Upper lobe of left lung (tissue), 6 donors: Measurements from ENCODE around the gene NVL. TPM values are rescaled to one million over a fixed set of nuclear protein-coding genes. Genes with fewer than 3 reads are reported as not detected.

Source experiments
- ATAC-seq, 2 donors: fragments of 200-7000 bp; cut with Tn5 transposase; one replicate each; pipeline ENCODE4 v1.9.1; 2022; ENCODE audit warnings: mild to moderate bottlenecking in 2 of 2, moderate library complexity in 2 of 2; ENCODE audit not compliant: low FRiP score in 2 of 2
- DNase-seq, 2 donors: peaks; one replicate each; pipeline ENCODE4 v3.0.0-alpha.2; 2019 to 2020
- H3K27ac ChIP-seq, 4 donors: fragments of 200-600 bp; sonication (generic); one replicate each; pipeline ENCODE4 v1.5.1; 2016 to 2019
- H3K27me3 ChIP-seq, 4 donors: fragments of 200-600 bp; sonication (generic); one replicate each; pipeline ENCODE4 v1.5.1; 2017 to 2019
- H3K36me3 ChIP-seq, 4 donors: fragments of 200-600 bp; sonication (generic); one replicate each; pipeline ENCODE4 v1.5.1; 2016 to 2019
- H3K4me1 ChIP-seq, 4 donors: fragments of 200-600 bp; sonication (generic); one replicate each; pipeline ENCODE4 v1.5.1; 2018 to 2019
- H3K4me3 ChIP-seq, 4 donors: fragments of 200-600 bp; sonication (generic); one replicate each; pipeline ENCODE4 v1.5.1; 2017 to 2019; ENCODE audit warnings: mild to moderate bottlenecking in 2 of 4, moderate library complexity in 1 of 4
- H3K9me3 ChIP-seq, 4 donors: fragments of 200-600 bp; sonication (generic); one replicate each; pipeline ENCODE4 v1.5.1; 2018 to 2019
- EP300 ChIP-seq, 4 donors: sonication (generic); formaldehyde crosslinking; IDR thresholded peaks; one replicate each; pipeline ENCODE4 v1.5.1; 2017; ENCODE audit warnings: antibody characterized with exemption in 4 of 4, control low read depth in 2 of 4
- POLR2A ChIP-seq, 4 donors: fragments of 450-650 bp; IDR thresholded peaks; one replicate each; pipeline ENCODE4 v1.5.1; 2016 to 2017; ENCODE audit warnings: antibody characterized with exemption in 4 of 4, mild to moderate bottlenecking in 2 of 4
- POLR2AphosphoS5 ChIP-seq, 2 donors: sonication (generic); formaldehyde crosslinking; IDR thresholded peaks; one replicate each; pipeline ENCODE4 v1.5.1; 2017; ENCODE audit warnings: antibody characterized with exemption in 2 of 2
- WGBS, 2 donors: methylation state at CpG; one replicate each; pipeline ENCODE4 v1.1.5; 2017 to 2018; 5-methylcytosine and 5-hydroxymethylcytosine counted together
- total RNA-seq, 6 donors: library from RNA; depleted of rRNA in 4 of 6; stranded (reverse); fragments of >200 nt in 4 of 6; gene quantifications; one replicate each; pipeline versions ENCODE4 v1.1.0 to v1.2.1, GENCODE V29; 2016 to 2021
- TF ChIP-seq, protein P1 (sequence below), 6 experiments: fragments of 450-650 bp in 4 of 6; fragments of 200-600 bp in 2 of 6; sonication (generic) in 2 of 6; IDR thresholded peaks; one replicate each; pipeline ENCODE4 v1.5.1; 2016 to 2019; ENCODE audit warnings: antibody characterized with exemption in 6 of 6
- donor health status: DM: no; HTN: no; CAD: no; lungs with moderate emphysema.
- donor health status: DM: no; HTN: yes; CAD: no; lungs with severe emphysema.

NVL gene
- total RNA-seq, 6 donors from 2014 or later = 20.2 to 56.6 (median 34.1) TPM

DNA sequence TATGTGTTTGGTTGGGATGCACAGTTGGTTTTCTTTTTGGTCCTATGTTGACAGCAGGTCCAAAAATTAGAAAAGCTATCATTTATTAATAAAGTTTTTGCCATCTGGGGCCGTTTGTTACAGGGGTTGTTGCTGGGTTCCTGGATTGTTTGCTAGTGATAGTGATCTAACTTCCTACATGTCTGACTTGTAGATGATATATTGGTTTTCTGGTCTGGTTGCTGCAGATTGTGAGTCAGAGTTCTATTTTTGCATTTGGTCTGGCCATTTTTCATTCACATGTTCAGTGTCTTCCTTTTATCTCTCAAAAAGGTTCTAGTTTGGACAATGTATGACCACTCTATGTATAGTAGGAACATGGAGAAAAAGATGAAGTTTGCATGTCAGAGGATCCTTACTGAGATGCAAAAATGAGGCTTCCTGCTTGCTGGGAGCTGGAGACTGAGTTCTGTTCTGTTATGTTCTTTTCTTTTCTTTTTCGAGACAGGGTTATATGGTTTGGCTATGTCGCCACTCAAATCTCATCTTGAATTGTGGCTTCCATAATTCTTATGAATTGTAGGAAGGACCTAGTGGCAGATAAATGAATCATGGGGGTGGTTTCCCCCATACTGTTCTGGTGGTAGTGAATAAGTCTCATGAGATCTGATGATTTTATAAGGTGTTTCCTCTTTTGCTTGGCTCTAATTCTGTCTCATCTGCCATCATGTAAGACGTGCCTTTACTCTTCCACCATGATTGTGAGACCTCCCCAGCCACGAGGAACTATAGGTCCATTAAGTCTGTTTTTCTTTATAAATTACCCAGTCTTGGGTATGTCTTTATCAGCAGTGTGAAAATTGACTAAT, 4.2 kb upstream of the NVL start:
- H3K36me3 ChIP-seq = no peaks in the 10 kb centered on the region
- 48 to 50% methylated on average over 5 of the region's 5 CpGs for WGBS, 2 donors
- no peak for TF ChIP-seq EP300 (IDR thresholded peaks at IDR 0.05)
- TF ChIP-seq, protein P1, sequence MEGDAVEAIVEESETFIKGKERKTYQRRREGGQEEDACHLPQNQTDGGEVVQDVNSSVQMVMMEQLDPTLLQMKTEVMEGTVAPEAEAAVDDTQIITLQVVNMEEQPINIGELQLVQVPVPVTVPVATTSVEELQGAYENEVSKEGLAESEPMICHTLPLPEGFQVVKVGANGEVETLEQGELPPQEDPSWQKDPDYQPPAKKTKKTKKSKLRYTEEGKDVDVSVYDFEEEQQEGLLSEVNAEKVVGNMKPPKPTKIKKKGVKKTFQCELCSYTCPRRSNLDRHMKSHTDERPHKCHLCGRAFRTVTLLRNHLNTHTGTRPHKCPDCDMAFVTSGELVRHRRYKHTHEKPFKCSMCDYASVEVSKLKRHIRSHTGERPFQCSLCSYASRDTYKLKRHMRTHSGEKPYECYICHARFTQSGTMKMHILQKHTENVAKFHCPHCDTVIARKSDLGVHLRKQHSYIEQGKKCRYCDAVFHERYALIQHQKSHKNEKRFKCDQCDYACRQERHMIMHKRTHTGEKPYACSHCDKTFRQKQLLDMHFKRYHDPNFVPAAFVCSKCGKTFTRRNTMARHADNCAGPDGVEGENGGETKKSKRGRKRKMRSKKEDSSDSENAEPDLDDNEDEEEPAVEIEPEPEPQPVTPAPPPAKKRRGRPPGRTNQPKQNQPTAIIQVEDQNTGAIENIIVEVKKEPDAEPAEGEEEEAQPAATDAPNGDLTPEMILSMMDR (IDR thresholded peaks at IDR 0.05) = no peak
- TF ChIP-seq POLR2AphosphoS5 (IDR thresholded peaks at IDR 0.05) = no peak
- no peak for TF ChIP-seq POLR2A (IDR thresholded peaks at IDR 0.05)

DNA sequence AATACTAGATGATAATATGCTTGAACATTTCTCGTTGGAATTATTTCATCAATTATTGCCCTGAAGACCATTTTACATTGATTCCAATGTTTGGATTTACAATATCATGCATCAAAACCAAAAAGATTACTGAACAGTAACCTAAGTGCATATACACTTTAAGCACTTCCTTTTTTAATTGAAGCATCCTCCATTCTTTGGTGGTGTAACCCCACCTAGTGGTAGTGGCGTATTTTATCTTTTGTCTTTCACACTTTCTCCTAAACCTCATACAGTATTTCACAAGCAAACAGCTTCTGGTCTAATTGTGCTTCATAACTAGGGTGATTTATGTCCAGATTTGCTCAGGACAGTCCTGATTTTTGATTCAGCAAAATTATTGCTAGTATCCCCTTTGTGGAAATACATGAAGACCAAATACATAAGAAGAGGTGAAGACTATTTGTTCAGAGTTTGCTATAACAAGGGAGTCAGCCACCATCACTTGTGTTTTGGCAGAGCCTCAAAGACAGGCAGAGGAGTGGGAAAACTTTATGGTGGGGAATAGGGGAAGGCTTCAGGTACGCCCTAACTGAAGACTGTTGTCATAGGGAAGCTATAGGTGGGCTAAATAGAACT, 3.4 kb upstream of the NVL start:
- peaks cover 0 to 4% (median 0%) of the 10 kb centered on the region in 4 donors for H3K9me3 ChIP-seq
- no peak for DNase-seq

More for the DNA sequence above, 4.2 kb upstream of the NVL start:
- H3K9me3 ChIP-seq = peaks cover 0 to 5% (median 0%) of the 10 kb centered on the region in 4 donors
- ATAC-seq (no peak), DNase-seq (no peak)
- no peaks in the 10 kb centered on the region for H3K27me3 ChIP-seq
- no peak overlapping the region for H3K4me3 ChIP-seq
- H3K27ac ChIP-seq = no peak overlapping the region
- H3K4me1 ChIP-seq = peaks cover 8 to 17% (median 10%) of the 10 kb centered on the region in 4 donors

DNA sequence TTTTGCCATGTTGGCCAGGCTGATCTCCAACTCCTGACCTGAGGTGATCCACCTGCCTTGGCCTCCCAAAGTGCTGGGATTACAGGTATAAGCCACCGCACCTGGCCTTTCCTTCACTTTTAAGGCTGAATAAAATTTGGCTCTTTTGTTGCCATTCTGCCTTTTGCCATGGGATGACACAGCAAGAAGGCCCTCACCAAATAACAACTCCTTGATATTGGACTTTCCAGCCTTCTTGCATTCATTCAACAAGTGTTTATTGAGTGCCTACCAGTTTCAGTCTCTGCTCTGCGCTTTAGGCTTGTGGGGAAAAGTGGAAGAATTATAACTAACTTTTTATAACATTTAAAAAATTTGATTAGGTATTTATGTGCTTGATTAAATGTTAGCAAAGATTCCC, 1.9 kb upstream of the NVL start:
- WGBS, 2 donors = 100% methylated on average over 2 of the region's 2 CpGs
- Histone ChIP-seq H3K36me3 (no peaks in the 10 kb centered on the region), H3K4me1 (peaks cover 20 to 35% (median 21%) of the 10 kb centered on the region in 4 donors), H3K27ac (no peak overlapping the region), H3K27me3 (no peaks in the 10 kb centered on the region), H3K4me3 (no peak overlapping the region), H3K9me3 (no peaks in the 10 kb centered on the region)
- no peak for DNase-seq
- no peak for TF ChIP-seq EP300 (IDR thresholded peaks at IDR 0.05)
- TF ChIP-seq, protein P1 (IDR thresholded peaks at IDR 0.05) = no peak
- no peak for TF ChIP-seq POLR2A (IDR thresholded peaks at IDR 0.05)
- no peak for TF ChIP-seq POLR2AphosphoS5 (IDR thresholded peaks at IDR 0.05)
- no peak for ATAC-seq

More for the DNA sequence above, 3.4 kb upstream of the NVL start:
- H3K27me3 ChIP-seq = no peaks in the 10 kb centered on the region
- no peak overlapping the region for H3K27ac ChIP-seq
- WGBS, 2 donors = 17 to 20% methylated on average over 3 of the region's 3 CpGs
- H3K36me3 ChIP-seq = no peaks in the 10 kb centered on the region
- no peak overlapping the region for H3K4me3 ChIP-seq
- ATAC-seq = peak; percentile 65 to 80
- TF ChIP-seq POLR2A (IDR thresholded peaks at IDR 0.05) (no peak), POLR2AphosphoS5 (IDR thresholded peaks at IDR 0.05) (no peak)
- TF ChIP-seq, protein P1 (IDR thresholded peaks at IDR 0.05) = peak; percentile 43 to 82 (median 70)
- H3K4me1 ChIP-seq = peaks cover 16 to 24% (median 17%) of the 10 kb centered on the region in 4 donors

DNA sequence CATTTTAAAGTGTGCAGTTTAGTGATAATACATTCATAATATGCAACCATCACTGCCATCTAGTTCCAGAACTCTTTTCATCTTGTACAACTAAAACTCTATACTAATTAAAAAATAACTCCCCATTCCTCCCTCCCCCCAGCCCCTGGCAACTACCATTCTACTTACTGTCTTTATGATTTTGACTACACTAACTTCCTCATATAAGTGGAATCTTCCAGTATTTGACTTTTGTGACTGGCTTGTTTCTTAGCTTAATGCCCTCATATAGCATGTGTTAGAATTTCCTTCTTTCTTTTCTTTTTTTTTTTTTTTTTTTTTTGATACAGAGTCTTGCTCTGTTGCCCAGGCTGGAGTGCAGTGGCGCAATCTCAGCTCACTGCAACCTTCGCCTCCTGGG, 1.4 kb upstream of the NVL start:
- no peaks in the 10 kb centered on the region for H3K27me3 ChIP-seq
- H3K36me3 ChIP-seq = no peaks in the 10 kb centered on the region
- DNase-seq = no peak
- no peak overlapping the region for H3K4me3 ChIP-seq
- H3K4me1 ChIP-seq = peaks cover 20 to 35% (median 21%) of the 10 kb centered on the region in 4 donors
- peak overlapping the region in 1 of 4 donors; percentile 93 for H3K27ac ChIP-seq
- no peaks in the 10 kb centered on the region for H3K9me3 ChIP-seq
- TF ChIP-seq, protein P1 (IDR thresholded peaks at IDR 0.05) = no peak
- TF ChIP-seq POLR2A (IDR thresholded peaks at IDR 0.05) (no peak), POLR2AphosphoS5 (IDR thresholded peaks at IDR 0.05) (no peak), EP300 (IDR thresholded peaks at IDR 0.05) (no peak)
- no peak for ATAC-seq
- 92 to 94% methylated on average over 2 of the region's 2 CpGs for WGBS, 2 donors
